HG03354 (cell line): Measurements from ENCODE around the gene ZGPAT.

Experiments
- ATAC-seq: cut with Tn5 transposase; IDR thresholded peaks from one replicate; pipeline ENCODE4 v1.9.1; 2021; ENCODE audit warnings: mild to moderate bottlenecking; ENCODE audit not compliant: unreplicated experiment, poor library complexity, severe bottlenecking

The ZGPAT gene

GRCh38 chr20:63751471-63752271 is 43.8 kb downstream of the ZGPAT start:
- ATAC-seq = no peak

GRCh38 chr20:63752411-63753101 is 44.7 kb downstream of the ZGPAT start:
- ATAC-seq = no peak

- no peak for ATAC-seq
These were observed 45.5 kb downstream of the ZGPAT start for GRCh38 chr20:63753381-63753780.

GRCh38 chr20:63754008-63754407 is 46.2 kb downstream of the ZGPAT start:
- ATAC-seq = no peak

GRCh38 chr20:63755933-63756647 is 48.3 kb downstream of the ZGPAT start:
- ATAC-seq = no peak

GRCh38 chr20:63756648-63756991 is 48.8 kb downstream of the ZGPAT start:
- ATAC-seq = no peak

- ATAC-seq = no peak
These were observed 50.3 kb downstream of the ZGPAT start for GRCh38 chr20:63758152-63758551.

- no peak for ATAC-seq
These were observed 51.6 kb downstream of the ZGPAT start for GRCh38 chr20:63759377-63759901.

- no peak for ATAC-seq
These were observed 57.4 kb downstream of the ZGPAT start for GRCh38 chr20:63765082-63765873.

GRCh38 chr20:63765902-63766301 is 58.1 kb downstream of the ZGPAT start:
- no peak for ATAC-seq

- ATAC-seq = no peak
These were observed 59.0 kb downstream of the ZGPAT start for GRCh38 chr20:63766695-63767426.

- no peak for ATAC-seq
These were observed 59.6 kb downstream of the ZGPAT start for GRCh38 chr20:63767456-63767855.

- no peak for ATAC-seq
These were observed 60.0 kb downstream of the ZGPAT start for GRCh38 chr20:63767886-63768285.

GRCh38 chr20:63768591-63769515 is 61.0 kb downstream of the ZGPAT start:
- no peak for ATAC-seq

- no peak for ATAC-seq
These were observed 62.1 kb downstream of the ZGPAT start for GRCh38 chr20:63769891-63770474.

- ATAC-seq = no peak
These were observed 63.3 kb downstream of the ZGPAT start for GRCh38 chr20:63771046-63771707.

GRCh38 chr20:63772781-63773518 is 65.1 kb downstream of the ZGPAT start:
- no peak for ATAC-seq
